A549 treated with dexamethasone at 1 μM for 4 hours (cell line): ENCODE measurements around the gene VDAC1. TPM values are rescaled to one million over a fixed set of nuclear protein-coding genes. Genes with fewer than 3 reads are reported as not detected.

ENCODE experiments used
- total RNA-seq: library from RNA; stranded (reverse); fragments of 200-300 nt; extraction: Qiagen RNA extraction; gene quantifications from 5 replicates; pipeline ENCODE4 v1.2.3, GENCODE V29; 2022

Gene VDAC1, protein sequence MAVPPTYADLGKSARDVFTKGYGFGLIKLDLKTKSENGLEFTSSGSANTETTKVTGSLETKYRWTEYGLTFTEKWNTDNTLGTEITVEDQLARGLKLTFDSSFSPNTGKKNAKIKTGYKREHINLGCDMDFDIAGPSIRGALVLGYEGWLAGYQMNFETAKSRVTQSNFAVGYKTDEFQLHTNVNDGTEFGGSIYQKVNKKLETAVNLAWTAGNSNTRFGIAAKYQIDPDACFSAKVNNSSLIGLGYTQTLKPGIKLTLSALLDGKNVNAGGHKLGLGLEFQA
- 367 to 428 TPM (median 410 TPM) in 5 replicates for total RNA-seq

DNA sequence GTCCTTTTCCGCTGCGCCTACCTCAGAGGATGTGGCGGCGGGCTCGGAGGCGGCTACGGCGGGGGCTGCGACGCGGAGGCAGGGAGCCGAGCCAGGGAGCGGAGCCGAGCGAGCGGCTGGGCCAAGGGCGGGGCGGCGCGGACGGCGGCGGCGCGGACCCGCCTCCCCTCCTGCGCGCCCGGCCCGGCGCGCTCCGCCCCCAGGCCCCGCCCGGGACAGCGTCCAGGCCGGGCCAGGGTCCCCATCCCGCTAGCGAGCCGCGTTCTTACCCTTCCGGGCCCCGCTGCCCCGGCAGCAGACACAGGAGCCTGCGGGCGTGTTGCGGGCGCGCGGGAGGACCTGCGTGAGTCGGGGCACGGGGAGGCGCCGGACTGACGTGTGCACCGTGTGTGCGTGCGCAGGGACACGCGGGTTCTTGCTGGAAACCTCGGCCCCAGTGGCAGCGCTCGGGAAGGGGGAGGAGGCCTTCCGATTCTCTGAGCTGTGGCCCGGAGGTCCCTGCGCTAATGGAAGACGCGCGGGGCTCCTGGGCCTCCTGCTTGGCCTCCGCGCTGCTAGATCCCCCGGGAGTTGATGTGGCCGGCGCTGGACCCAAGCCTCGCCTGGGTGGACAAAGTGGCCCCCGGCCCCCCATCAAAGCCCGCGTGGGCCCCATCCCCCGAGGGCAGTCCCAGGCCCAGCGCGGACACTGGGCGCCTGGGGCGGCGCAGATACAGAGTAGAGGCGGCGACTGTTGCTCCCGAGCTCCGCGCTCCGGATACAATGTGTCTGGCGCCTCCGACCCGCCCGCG lies at the start of gene VDAC1:
TSS of gene VDAC1 (minus strand) at position 350 of the 791 bp plus-strand sequence. CDS start 11,963 bp downstream, outside the sequence.

DNA sequence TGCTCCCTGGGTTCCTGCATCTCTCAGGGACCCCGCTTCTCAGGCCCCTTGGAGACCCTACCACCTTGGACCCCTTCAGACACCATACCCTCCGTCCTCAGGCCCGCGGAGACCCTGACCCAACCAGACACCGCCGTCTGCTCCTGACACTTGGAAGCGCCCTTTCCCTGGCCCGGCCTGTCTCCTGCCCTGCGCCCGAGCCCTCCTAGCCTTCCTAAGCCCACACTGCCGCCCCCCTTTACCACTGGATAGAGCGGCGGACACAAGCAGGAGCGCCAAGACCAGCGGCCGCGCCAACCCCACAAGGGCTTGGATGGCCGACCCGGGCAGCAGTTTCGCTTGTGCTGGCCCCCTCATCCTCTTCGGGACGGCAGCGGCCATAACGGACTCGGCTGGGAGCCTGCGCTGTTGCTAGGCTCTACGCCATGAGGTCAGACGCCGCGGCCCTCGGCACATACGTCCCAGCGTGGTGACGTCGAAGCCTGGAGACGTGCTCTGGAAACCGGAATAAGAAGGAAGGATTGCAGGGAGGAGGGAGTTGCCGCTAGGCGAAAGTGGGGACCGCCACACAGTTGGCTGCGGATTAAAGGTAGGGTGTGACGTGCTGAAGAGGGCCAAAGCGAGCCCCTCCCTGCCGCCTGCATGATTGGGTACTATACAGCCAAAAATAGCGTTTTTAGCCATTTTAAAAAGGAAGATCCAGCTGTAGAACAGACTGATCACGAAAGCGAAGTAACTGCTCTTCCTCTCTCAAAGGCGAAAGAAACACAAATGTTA lies 36.4 kb downstream of the VDAC1 start, which contains the start of gene C5orf15:
TSS of gene C5orf15 (minus strand) at position 422 of the 777 bp plus-strand sequence. CDS start at position 381, 41 bp downstream.

Other genes with a start within 250 kb of the VDAC1 start
- gene C5orf15, start 36.4 kb downstream of the VDAC1 start, total RNA-seq = 46.1 to 57.2 TPM (median 56.8 TPM) in 5 replicates
- 9.6 to 13.2 TPM (median 12.5 TPM) in 5 replicates for gene TCF7, start 109.7 kb upstream of the VDAC1 start, total RNA-seq
- gene SKP1, start 172.0 kb upstream of the VDAC1 start, total RNA-seq = 614 to 715 TPM (median 643 TPM) in 5 replicates
- gene PPP2CA, start 221.1 kb upstream of the VDAC1 start, total RNA-seq = 206 to 273 TPM (median 268 TPM) in 5 replicates